ENCODE data around the gene CD247. TPM values are rescaled to one million over a fixed set of nuclear protein-coding genes. Genes with fewer than 3 reads are reported as not detected.

The CD247 gene
- total and polyA plus RNA-seq, 2 donors from 2014 or later: 1.8 to 7.7 TPM

DNA sequence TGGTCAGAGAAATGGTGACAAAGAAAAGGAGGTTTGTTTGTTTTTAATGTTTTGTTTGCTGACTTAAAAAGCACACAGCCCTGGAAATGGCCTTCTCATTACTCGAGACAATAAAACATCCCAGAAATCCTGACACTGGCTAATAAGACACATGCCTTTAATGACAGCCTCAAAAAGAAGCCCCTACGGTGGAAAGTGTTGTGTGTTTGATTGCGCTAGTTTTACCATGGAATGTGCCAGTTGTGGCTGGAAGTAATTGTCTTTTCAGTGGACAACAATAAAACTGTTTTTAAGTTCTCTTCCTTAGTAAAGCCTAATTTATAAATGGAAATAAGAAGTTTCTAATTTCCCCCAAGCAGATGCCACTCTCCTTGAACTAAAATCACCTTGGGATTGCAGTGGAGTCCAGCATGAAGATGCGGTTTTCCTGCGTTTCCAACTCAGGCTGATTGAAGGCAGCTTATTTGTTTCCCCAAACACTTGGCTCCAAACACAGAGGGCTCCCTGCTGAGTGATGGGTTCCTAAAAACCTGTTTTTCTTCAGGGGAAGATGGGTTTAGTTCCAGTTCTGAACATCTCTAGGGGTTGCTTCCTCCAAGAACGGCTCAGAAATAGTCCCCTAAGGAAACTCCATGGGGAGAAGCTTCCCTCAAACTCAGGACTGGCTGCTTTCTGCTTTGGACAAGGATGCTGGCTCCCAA is 54.3 kb downstream of the CD247 start:
- Histone ChIP-seq H3K27ac (ENCODE audit: low read depth in 2 of 2, low read length in 2 of 2) (no peak overlapping the region), H3K9me3 (ENCODE audit: control insufficient read depth in 2 of 3, insufficient read depth in 1 of 3, low read length in 3 of 3) (no peaks in the 10 kb centered on the region), H3K4me1 (ENCODE audit: control insufficient read depth in 2 of 3, insufficient read depth in 2 of 3, low read depth in 1 of 3, low read length in 3 of 3) (no peaks in the 10 kb centered on the region), H3K9ac (ENCODE audit: low read length in 3 of 3) (no peak overlapping the region), H3K36me3 (ENCODE audit: control insufficient read depth in 2 of 3, insufficient read depth in 3 of 3, low read length in 3 of 3) (no peaks in the 10 kb centered on the region), H3K27me3 (ENCODE audit: control insufficient read depth, insufficient read depth, low read length) (no peaks in the 10 kb centered on the region), H3K4me3 (ENCODE audit: low read length in 3 of 3) (no peak overlapping the region)
- DNase-seq: peak in 1 of 5 donors; percentile 38
- FAIRE-seq: no peak
- intact Hi-C loops (cut with DNase I): no loop called here
- TF ChIP-seq, protein P1, sequence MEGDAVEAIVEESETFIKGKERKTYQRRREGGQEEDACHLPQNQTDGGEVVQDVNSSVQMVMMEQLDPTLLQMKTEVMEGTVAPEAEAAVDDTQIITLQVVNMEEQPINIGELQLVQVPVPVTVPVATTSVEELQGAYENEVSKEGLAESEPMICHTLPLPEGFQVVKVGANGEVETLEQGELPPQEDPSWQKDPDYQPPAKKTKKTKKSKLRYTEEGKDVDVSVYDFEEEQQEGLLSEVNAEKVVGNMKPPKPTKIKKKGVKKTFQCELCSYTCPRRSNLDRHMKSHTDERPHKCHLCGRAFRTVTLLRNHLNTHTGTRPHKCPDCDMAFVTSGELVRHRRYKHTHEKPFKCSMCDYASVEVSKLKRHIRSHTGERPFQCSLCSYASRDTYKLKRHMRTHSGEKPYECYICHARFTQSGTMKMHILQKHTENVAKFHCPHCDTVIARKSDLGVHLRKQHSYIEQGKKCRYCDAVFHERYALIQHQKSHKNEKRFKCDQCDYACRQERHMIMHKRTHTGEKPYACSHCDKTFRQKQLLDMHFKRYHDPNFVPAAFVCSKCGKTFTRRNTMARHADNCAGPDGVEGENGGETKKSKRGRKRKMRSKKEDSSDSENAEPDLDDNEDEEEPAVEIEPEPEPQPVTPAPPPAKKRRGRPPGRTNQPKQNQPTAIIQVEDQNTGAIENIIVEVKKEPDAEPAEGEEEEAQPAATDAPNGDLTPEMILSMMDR (IDR thresholded peaks at IDR 0.05; ENCODE audit: borderline replicate concordance, extremely low read depth, insufficient read depth): no peak

DNA sequence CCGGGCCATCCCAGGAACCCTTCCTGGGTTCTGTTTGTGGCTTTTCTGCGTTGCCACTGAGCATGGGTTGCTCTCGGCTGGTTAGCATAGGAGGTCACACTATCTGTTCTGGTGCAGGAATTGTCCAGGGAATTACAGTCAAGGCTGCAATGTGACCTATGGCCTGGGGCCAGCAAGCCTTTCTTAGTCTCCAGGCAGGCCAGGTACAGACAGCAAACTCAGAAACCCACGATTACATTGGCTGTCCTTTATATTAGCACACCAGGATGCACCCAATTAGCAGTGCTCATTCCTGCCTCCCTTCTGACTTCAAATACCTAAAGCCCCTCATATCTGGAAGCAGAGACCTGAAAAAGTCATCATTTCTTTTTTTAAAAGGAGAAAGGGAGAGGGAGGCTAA is 55.2 kb downstream of the CD247 start:
- no peaks in the 10 kb centered on the region for H3K9me3 ChIP-seq (ENCODE audit: control insufficient read depth in 2 of 3, insufficient read depth in 1 of 3, low read length in 3 of 3)
- DNase-seq (no peak), FAIRE-seq (no peak)
- no peak overlapping the region for H3K27ac ChIP-seq (ENCODE audit: low read depth in 2 of 2, low read length in 2 of 2)
- TF ChIP-seq, protein P1 (IDR thresholded peaks at IDR 0.05; ENCODE audit: borderline replicate concordance, extremely low read depth, insufficient read depth): no peak
- intact Hi-C loops (cut with DNase I): no loop called here
- no peak overlapping the region for H3K9ac ChIP-seq (ENCODE audit: low read length in 3 of 3)
- no peaks in the 10 kb centered on the region for H3K36me3 ChIP-seq (ENCODE audit: control insufficient read depth in 2 of 3, insufficient read depth in 3 of 3, low read length in 3 of 3)
- H3K4me3 ChIP-seq (ENCODE audit: low read length in 3 of 3): no peak overlapping the region
- H3K27me3 ChIP-seq (ENCODE audit: control insufficient read depth, insufficient read depth, low read length): no peaks in the 10 kb centered on the region
- no peaks in the 10 kb centered on the region for H3K4me1 ChIP-seq (ENCODE audit: control insufficient read depth in 2 of 3, insufficient read depth in 2 of 3, low read depth in 1 of 3, low read length in 3 of 3)

DNA sequence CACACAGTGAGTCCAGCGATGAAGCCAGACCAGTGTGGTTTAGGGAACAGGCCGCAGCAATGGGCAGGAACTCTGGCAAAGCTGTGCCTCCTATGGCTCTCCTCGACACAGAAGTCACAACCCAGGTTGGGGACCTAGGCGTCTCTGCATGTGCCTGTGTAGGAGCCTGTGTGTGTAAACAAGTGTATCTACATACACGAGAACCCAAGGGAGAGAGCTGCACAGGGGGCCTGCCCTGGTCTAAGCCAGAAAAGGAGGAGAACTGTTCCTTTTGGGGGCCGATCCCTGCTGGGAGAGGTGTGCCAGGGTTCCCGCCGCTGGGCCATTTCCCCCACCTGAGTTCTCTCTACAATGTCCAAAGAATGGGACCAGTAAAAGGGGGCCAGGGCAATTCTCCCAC is 56.0 kb downstream of the CD247 start:
- no peak for DNase-seq
- H3K27ac ChIP-seq (ENCODE audit: low read depth in 2 of 2, low read length in 2 of 2): no peak overlapping the region
- FAIRE-seq: no peak

More for the DNA sequence above, 56.0 kb downstream of the CD247 start:
- Histone ChIP-seq H3K4me1 (ENCODE audit: control insufficient read depth in 2 of 3, insufficient read depth in 2 of 3, low read depth in 1 of 3, low read length in 3 of 3) (no peaks in the 10 kb centered on the region), H3K4me3 (ENCODE audit: low read length in 3 of 3) (no peak overlapping the region), H3K9me3 (ENCODE audit: control insufficient read depth in 2 of 3, insufficient read depth in 1 of 3, low read length in 3 of 3) (no peaks in the 10 kb centered on the region), H3K27me3 (ENCODE audit: control insufficient read depth, insufficient read depth, low read length) (no peaks in the 10 kb centered on the region), H3K9ac (ENCODE audit: low read length in 3 of 3) (no peak overlapping the region), H3K36me3 (ENCODE audit: control insufficient read depth in 2 of 3, insufficient read depth in 3 of 3, low read length in 3 of 3) (no peaks in the 10 kb centered on the region)
- TF ChIP-seq, protein P1 (IDR thresholded peaks at IDR 0.05; ENCODE audit: borderline replicate concordance, extremely low read depth, insufficient read depth): no peak
- intact Hi-C loops (cut with DNase I): no loop called here
